IMR-90 (cell line): Measurements from ENCODE around the gene TBCK. TPM values are rescaled to one million over a fixed set of nuclear protein-coding genes. Genes with fewer than 3 reads are reported as not detected.
A peak's percentile ranks its signal among the peaks of the same experiment; 100 is the strongest.

ENCODE experiments used
- ATAC-seq: fragments of 200-7000 bp; cut with Tn5 transposase; 2 replicates; pipeline ENCODE4 v1.9.1; 2020; ENCODE audit warnings: low read depth, mild to moderate bottlenecking, moderate library complexity
- BruUV-seq: library from RNA; stranded (reverse); fragments of 400-500 nt; replicated peaks from 2 replicates; lab custom pipeline; 2021; lab: Mats Ljungman, UMichigan
- CTCF ChIA-PET: fragments of 300-600 bp; formaldehyde crosslinking; extraction: SDS; loops from one replicate; lab custom pipeline; 2021; ENCODE audit warnings: antibody characterized with exemption; lab: Yijun Ruan, JAX
- POLR2A ChIA-PET: fragments of 300-600 bp; sonication (Branson Sonifier 250); formaldehyde crosslinking; loops from one replicate; lab custom pipeline; 2022; ENCODE audit warnings: antibody characterized with exemption; ENCODE audit not compliant: unreplicated experiment; lab: Charles Lee
- DNase-seq: peaks from one replicate; pipeline ENCODE4 v3.0.0; 2013
- H2AFZ ChIP-seq: replicated peaks from 2 replicates; pipeline ENCODE3; 2013; ENCODE audit warnings: low read length, mild to moderate bottlenecking; ENCODE audit not compliant: poor library complexity
- H2AK5ac ChIP-seq: 2 replicates; pipeline ENCODE4 v1.6.1; 2013; ENCODE audit warnings: low read depth, low read length, inconsistent platforms
- H2AK9ac ChIP-seq: replicated peaks from 2 replicates; pipeline ENCODE3; 2013; ENCODE audit warnings: mild to moderate bottlenecking, low read depth, low read length, moderate library complexity; ENCODE audit not compliant: poor library complexity
- H2BK120ac ChIP-seq: 2 replicates; pipeline ENCODE4 v1.6.1; 2013; ENCODE audit warnings: low read depth, low read length, inconsistent platforms
- H2BK15ac ChIP-seq: 3 replicates; pipeline ENCODE4 v1.6.1; 2013; ENCODE audit warnings: low read depth, low read length, inconsistent platforms
- H2BK20ac ChIP-seq: 2 replicates; pipeline ENCODE4 v1.6.1; 2013; ENCODE audit warnings: low read depth, mild to moderate bottlenecking, inconsistent platforms, low read length, moderate library complexity
- H2BK5ac ChIP-seq: 2 replicates; pipeline ENCODE4 v1.6.1; 2013; ENCODE audit warnings: mild to moderate bottlenecking, low read depth, low read length, inconsistent platforms; ENCODE audit not compliant: poor library complexity, severe bottlenecking
- H3K14ac ChIP-seq: replicated peaks from 2 replicates; pipeline ENCODE4 v1.6.1; 2013; ENCODE audit warnings: low read depth, low read length, inconsistent platforms
- H3K18ac ChIP-seq: 2 replicates; pipeline ENCODE4 v1.6.1; 2013; ENCODE audit warnings: low read depth, low read length, control low read depth
- H3K23ac ChIP-seq: 2 replicates; pipeline ENCODE4 v1.6.1; 2013; ENCODE audit warnings: low read depth, low read length, inconsistent platforms
- H3K27ac ChIP-seq: 2 replicates; pipeline ENCODE4 v1.5.1; 2013; ENCODE audit warnings: mild to moderate bottlenecking, control low read depth, low read length; ENCODE audit not compliant: insufficient read depth
- H3K27me3 ChIP-seq: 2 replicates; pipeline ENCODE4 v1.6.1; 2013; ENCODE audit warnings: low read length; ENCODE audit not compliant: control insufficient read depth, insufficient read depth
- H3K36me3 ChIP-seq: 2 replicates; pipeline ENCODE4 v1.6.1; 2013; ENCODE audit warnings: low read length, mixed read lengths; ENCODE audit not compliant: control insufficient read depth, insufficient read depth
- H3K4ac ChIP-seq: 2 replicates; pipeline ENCODE4 v1.6.1; 2013; ENCODE audit warnings: low read depth, low read length, inconsistent platforms
- H3K4me1 ChIP-seq: 2 replicates; pipeline ENCODE4 v1.6.1; 2013; ENCODE audit warnings: low read length, mixed read lengths; ENCODE audit not compliant: control insufficient read depth, insufficient read depth
- H3K4me2 ChIP-seq: 2 replicates; pipeline ENCODE4 v1.6.1; 2013; ENCODE audit warnings: low read depth, mild to moderate bottlenecking, control low read depth, low read length, moderate library complexity
- H3K4me3 ChIP-seq: 2 replicates; pipeline ENCODE4 v1.5.1; 2013; ENCODE audit warnings: low read depth, mild to moderate bottlenecking, control low read depth, low read length, moderate library complexity; ENCODE audit not compliant: insufficient read depth
- H3K56ac ChIP-seq: 2 replicates; pipeline ENCODE4 v1.6.1; 2013; ENCODE audit warnings: low read length, inconsistent platforms; ENCODE audit not compliant: insufficient read depth; ENCODE audit errors: extremely low read depth
- H3K79me1 ChIP-seq, 2 experiments: 2 replicates each; pipeline ENCODE4 v1.6.1; 2013; ENCODE audit warnings: low read length in 2 of 2, inconsistent platforms in 1 of 2, low read depth in 1 of 2
- H3K9ac ChIP-seq: 2 replicates; pipeline ENCODE4 v1.6.1; 2013; ENCODE audit warnings: low read depth, low read length, control low read depth
- H3K9me1 ChIP-seq: 2 replicates; pipeline ENCODE4 v1.6.1; 2013; ENCODE audit warnings: low read length, inconsistent platforms; ENCODE audit not compliant: insufficient read depth
- H3K9me3 ChIP-seq: 2 replicates; pipeline ENCODE4 v1.6.1; 2013; ENCODE audit warnings: low read length; ENCODE audit not compliant: control insufficient read depth, insufficient read depth
- H4K20me1 ChIP-seq: 2 replicates; pipeline ENCODE4 v1.6.1; 2013; ENCODE audit warnings: low read length, inconsistent platforms; ENCODE audit not compliant: insufficient read depth
- H4K5ac ChIP-seq: 2 replicates; pipeline ENCODE4 v1.6.1; 2013; ENCODE audit warnings: mild to moderate bottlenecking, low read depth, low read length, control low read depth
- H4K8ac ChIP-seq, 2 experiments: 2 replicates each; pipeline ENCODE4 v1.6.1; 2013; ENCODE audit warnings: low read depth in 2 of 2, low read length in 2 of 2, control low read depth in 1 of 2, inconsistent platforms in 1 of 2
- H4K91ac ChIP-seq: 2 replicates; pipeline ENCODE4 v1.6.1; 2013; ENCODE audit warnings: low read depth, low read length, inconsistent platforms; ENCODE audit not compliant: insufficient read depth
- BHLHE40 ChIP-seq: fragments of 150-350 bp; IDR thresholded peaks from 2 replicates; pipeline ENCODE4 v1.6.1; 2016; ENCODE audit warnings: mild to moderate bottlenecking, low read depth, low read length
- CTCF ChIP-seq: conservative IDR thresholded peaks from 2 replicates; pipeline ENCODE4 v1.5.1; 2012; ENCODE audit warnings: mild to moderate bottlenecking, low read depth, low read length, improper control_type of control experiment
- NFE2L2 ChIP-seq: fragments of 150-350 bp; IDR thresholded peaks from 2 replicates; pipeline ENCODE4 v1.6.1; 2016; ENCODE audit warnings: low read depth, mild to moderate bottlenecking, low read length
- RAD21 ChIP-seq: IDR thresholded peaks from 2 replicates; pipeline ENCODE4 v1.6.1; 2012; ENCODE audit warnings: low read length, improper control_type of control experiment
- SMC3 ChIP-seq: fragments of 150-350 bp; IDR thresholded peaks from 2 replicates; pipeline ENCODE4 v1.6.1; 2016; ENCODE audit warnings: low read depth, mild to moderate bottlenecking, antibody characterized with exemption, low read length, moderate library complexity
- USF2 ChIP-seq: fragments of 150-350 bp; IDR thresholded peaks from 2 replicates; pipeline ENCODE4 v1.6.1; 2017; ENCODE audit warnings: mild to moderate bottlenecking, antibody characterized with exemption, low read length, low read depth
- WGBS, 2 experiments: methylation state at CpG; one replicate each; pipeline versions ENCODE4 v1.1.5 to v1.1.7; 2013; ENCODE audit warnings: missing lambda C conversion rate in 2 of 2; ENCODE audit not compliant: insufficient read length in 1 of 2; ENCODE audit errors: extremely low coverage in 2 of 2; 5-methylcytosine and 5-hydroxymethylcytosine counted together
- dilution Hi-C: fragments of 300-500 bp; cut with HindIII; formaldehyde crosslinking; loops from one replicate; pipeline ENCODE4 v1.14.3; 2018; ENCODE audit warnings: low sequenced_read_pairs; ENCODE audit not compliant: unreplicated experiment
- in situ Hi-C: fragments of 300-500 bp; cut with MboI; formaldehyde crosslinking; loops from 3 replicates; pipeline ENCODE4 v1.14.3; 2019; ENCODE audit warnings: low sequenced_read_pairs, inconsistent platforms, mixed read lengths
- intact Hi-C: fragments of 100-400 bp; cut with micrococcal nuclease; formaldehyde crosslinking; loops from 2 replicates; pipeline ENCODE4 v1.10.0; 2022
- polyA plus RNA-seq, 3 experiments: library from polyadenylated mRNA; depleted of rRNA; stranded (reverse); fragments of >200 nt; gene quantifications; 2 replicates each; pipeline ENCODE4 v1.2.3, GENCODE V29; 2012; ENCODE audit warnings: low replicate concordance in 1 of 3
- total RNA-seq: library from RNA; depleted of rRNA; stranded (reverse); fragments of >200 nt; gene quantifications from 2 replicates; pipeline ENCODE4 v1.2.3, GENCODE V29; 2012

TBCK gene
- total and polyA plus RNA-seq, 2 of the 4 experiments (the other 2 are of a cell fraction) = 10.7 to 29.9 TPM

GRCh38 chr4:106312377-106312776 is 3.6 kb downstream of the TBCK start:
- Histone ChIP-seq H3K18ac (no peak overlapping the region), H3K36me3 (peaks cover 1% of the 10 kb centered on the region; the same call in 1 of the 2 replicates), H2AK9ac (no peak overlapping the region), H3K4me1 (peaks cover 1% of the 10 kb centered on the region; the same call in 1 of the 2 replicates), H4K91ac (no peak overlapping the region), H2AK5ac (no peak overlapping the region), H3K4ac (no peak overlapping the region), H3K4me2 (peak overlapping the region; percentile 64; the same call in 1 of the 2 replicates), H3K9ac (no peak overlapping the region), H3K27me3 (no peaks in the 10 kb centered on the region), H4K8ac (no peak overlapping the region), H4K5ac (no peak overlapping the region), H3K9me1 (no peaks in the 10 kb centered on the region), H3K23ac (no peak overlapping the region), H3K56ac (no peak overlapping the region), H2BK20ac (no peak overlapping the region), H2AFZ (no peak overlapping the region), H2BK120ac (no peak overlapping the region), H2BK15ac (no peak overlapping the region), H3K9me3 (no peaks in the 10 kb centered on the region), H2BK5ac (no peak overlapping the region), H3K14ac (no peak overlapping the region), H3K4me3 (no peak overlapping the region), H3K27ac (no peak overlapping the region), H3K79me1 (peaks cover 17 to 31% of the 10 kb centered on the region in 2 experiments), H4K20me1 (no peaks in the 10 kb centered on the region)
- no CpG with 5 or more reads among the region's 1 CpG for WGBS, 2 experiments
- TF ChIP-seq CTCF (no peak), NFE2L2 (no peak), USF2 (no peak), BHLHE40 (no peak), RAD21 (no peak), SMC3 (no peak)
- BruUV-seq = no TSS peak
- in situ Hi-C loops (no loop called here), dilution Hi-C loops (no loop called here), intact Hi-C loops (no loop called here)
- POLR2A ChIA-PET = no interaction called here
- CTCF ChIA-PET = interaction anchor here (1.2 kb wide), 1 partner anchor 46 kb away, joined by 4 read pairs; no protein-coding TSS in a partner anchor
- DNase-seq = peak; percentile 52
- no peak for ATAC-seq
